ENCODE data around the gene METTL6.
A peak's percentile ranks its signal among the peaks of the same experiment; 100 is the strongest.
"Not testable (repeated sequence)": the region's sequence is repeated elsewhere in the genome, so short reads cannot be mapped to it uniquely, and the experiment has no call there.

METTL6 gene

GRCh38 chr3:15450438-15451215, 23.3 kb upstream of the METTL6 start:
- no peak for DNase-seq

GRCh38 chr3:15449489-15450224, 22.3 kb upstream of the METTL6 start:
- no peak for DNase-seq

GRCh38 chr3:15443826-15444524, 16.6 kb upstream of the METTL6 start:
- no peak for DNase-seq

GRCh38 chr3:15440891-15441290, 13.5 kb upstream of the METTL6 start:
- no peak for DNase-seq

- DNase-seq = no peak
Observed at GRCh38 chr3:15439476-15439875, 12.1 kb upstream of the METTL6 start.

- no peak for DNase-seq
Observed at GRCh38 chr3:15438983-15439382, 11.6 kb upstream of the METTL6 start.

- DNase-seq = no peak
Observed at GRCh38 chr3:15436246-15436645, 8.9 kb upstream of the METTL6 start.

- no peak for DNase-seq
Observed at GRCh38 chr3:15434756-15435155, 7.4 kb upstream of the METTL6 start.

GRCh38 chr3:15433531-15433930, 6.2 kb upstream of the METTL6 start:
- no peak for DNase-seq

- DNase-seq = no peak
Observed at GRCh38 chr3:15431256-15431837, 4.0 kb upstream of the METTL6 start.

- no peak for DNase-seq
Observed at GRCh38 chr3:15430624-15431023, 3.3 kb upstream of the METTL6 start.

- DNase-seq = no peak
Observed at GRCh38 chr3:15429080-15429479, 1.7 kb upstream of the METTL6 start.

- peak; percentile 32 for DNase-seq
Observed at GRCh38 chr3:15428539-15428938, 1.2 kb upstream of the METTL6 start.

- DNase-seq = no peak
Observed at GRCh38 chr3:15427981-15428380, 637 bp upstream of the METTL6 start.

- peak; percentile 7 for DNase-seq
Observed at GRCh38 chr3:15426579-15427118, 695 bp downstream of the METTL6 start.

GRCh38 chr3:15420871-15421270, 6.5 kb downstream of the METTL6 start:
- no peak for DNase-seq

GRCh38 chr3:15410966-15411365, 16.4 kb downstream of the METTL6 start:
- DNase-seq = not testable (repeated sequence)

- no peak for DNase-seq
Observed at GRCh38 chr3:15409774-15410173, 17.6 kb downstream of the METTL6 start.

- DNase-seq = no peak
Observed at GRCh38 chr3:15409239-15409638, 18.1 kb downstream of the METTL6 start.

GRCh38 chr3:15405448-15406050, 21.8 kb downstream of the METTL6 start:
- DNase-seq = peak; percentile 68

GRCh38 chr3:15404767-15405166, 22.6 kb downstream of the METTL6 start:
- no peak for DNase-seq

GRCh38 chr3:15403965-15404364, 23.4 kb downstream of the METTL6 start:
- DNase-seq = no peak

- DNase-seq = no peak
Observed at GRCh38 chr3:15403495-15403894, 23.8 kb downstream of the METTL6 start.
